Endothelial cell of umbilical vein (primary cell): Measurements from ENCODE around the gene KCND1. TPM values are rescaled to one million over a fixed set of nuclear protein-coding genes. Genes with fewer than 3 reads are reported as not detected.

Experiments
- BruUV-seq: library from RNA; stranded (reverse); fragments of 400-500 nt; replicated peaks from 2 replicates; lab custom pipeline; 2021; lab: Mats Ljungman, UMichigan
- CTCF ChIA-PET: fragments of 300-600, 350-600 bp; sonication (Branson Sonifier 250); formaldehyde crosslinking; loops from one replicate; lab custom pipeline; 2021; ENCODE audit warnings: antibody characterized with exemption, inconsistent platforms; lab: Charles Lee
- POLR2A ChIA-PET: fragments of 300-600, 350-600 bp; sonication (Branson Sonifier 250); formaldehyde crosslinking; loops from one replicate; lab custom pipeline; 2021; ENCODE audit warnings: antibody characterized with exemption, inconsistent platforms; lab: Charles Lee
- DNase-seq: peaks from one replicate; pipeline ENCODE4 v3.0.0-alpha.2; 2011; ENCODE audit warnings: low read depth, low spot score
- FAIRE-seq: peaks from 2 replicates; lab custom pipeline; 2011; peaks lifted over from hg19 to GRCh38; lab: Jason Lieb, UNC
- H2AFZ ChIP-seq: 2 replicates; pipeline ENCODE4 v1.6.0; 2012; ENCODE audit warnings: low read depth, low read length, control low read depth, inconsistent platforms
- H3K27ac ChIP-seq: 2 replicates; pipeline ENCODE4 v1.5.1; 2011; ENCODE audit warnings: low read depth, mild to moderate bottlenecking, control low read depth, low read length, moderate library complexity; ENCODE audit not compliant: insufficient read depth
- H3K27me3 ChIP-seq, 2 experiments: 2 replicates each; pipeline versions ENCODE4 v1.6.0 to v1.6.1; 2011; ENCODE audit warnings: low read length in 2 of 2, mixed read lengths in 1 of 2; ENCODE audit not compliant: control insufficient read depth in 2 of 2, insufficient read depth in 2 of 2
- H3K36me3 ChIP-seq, 2 experiments: 2 replicates in 1 of 2; 3 replicates in 1 of 2; pipeline ENCODE4 v1.5.1; 2011; ENCODE audit warnings: low read length in 2 of 2, mild to moderate bottlenecking in 1 of 2, moderate library complexity in 1 of 2; ENCODE audit not compliant: control insufficient read depth in 2 of 2, insufficient read depth in 2 of 2; ENCODE audit errors: extremely low read depth in 1 of 2
- H3K4me1 ChIP-seq: 3 replicates; pipeline ENCODE4 v1.5.1; 2011; ENCODE audit warnings: mild to moderate bottlenecking, low read length; ENCODE audit not compliant: control insufficient read depth, insufficient read depth; ENCODE audit errors: extremely low read depth
- H3K4me2 ChIP-seq: 2 replicates; pipeline ENCODE4 v1.6.1; 2011; ENCODE audit warnings: low read length, control low read depth, mixed read lengths; ENCODE audit not compliant: insufficient read depth
- H3K4me3 ChIP-seq, 3 experiments: fragments of 200-600 bp in 1 of 3; sonication (generic), shearing (Covaris generic) in 1 of 3; replicated peaks in 1 of 3; 2 replicates each; pipeline ENCODE4 v1.5.1; 2011 to 2016; ENCODE audit warnings: control low read depth in 3 of 3, low read length in 3 of 3, mild to moderate bottlenecking in 2 of 3, inconsistent platforms in 1 of 3, low read depth in 1 of 3, moderate library complexity in 1 of 3; ENCODE audit not compliant: insufficient read depth in 1 of 3
- H3K79me2 ChIP-seq: 2 replicates; pipeline ENCODE4 v1.6.0; 2012; ENCODE audit warnings: low read length, inconsistent platforms; ENCODE audit not compliant: control insufficient read depth, insufficient read depth
- H3K9ac ChIP-seq: replicated peaks from 2 replicates; pipeline ENCODE3; 2011; ENCODE audit warnings: low read length, control low read depth; ENCODE audit not compliant: insufficient read depth; ENCODE audit errors: extremely low read depth
- H3K9me1 ChIP-seq: replicated peaks from 3 replicates; pipeline ENCODE4 v1.6.0; 2011; ENCODE audit warnings: mild to moderate bottlenecking, low read length; ENCODE audit not compliant: control insufficient read depth, insufficient read depth; ENCODE audit errors: extremely low read depth
- H3K9me3 ChIP-seq: replicated peaks from 2 replicates; pipeline ENCODE4 v1.5.1; 2012; ENCODE audit warnings: low read length, inconsistent platforms; ENCODE audit not compliant: control insufficient read depth, insufficient read depth
- H4K20me1 ChIP-seq: replicated peaks from 2 replicates; pipeline ENCODE3; 2011; ENCODE audit warnings: mild to moderate bottlenecking, low read length; ENCODE audit not compliant: control insufficient read depth, insufficient read depth; ENCODE audit errors: extremely low read depth
- EZH2 ChIP-seq: IDR thresholded peaks from 2 replicates; pipeline ENCODE4 v1.6.1; 2012; ENCODE audit warnings: borderline replicate concordance, low read depth, mild to moderate bottlenecking, moderate library complexity, low read length, inconsistent platforms; ENCODE audit not compliant: severe bottlenecking
- FOS ChIP-seq: IDR thresholded peaks from 2 replicates; pipeline ENCODE4 v1.6.1; 2011; ENCODE audit warnings: mild to moderate bottlenecking, low read length, moderate library complexity, borderline replicate concordance; ENCODE audit not compliant: insufficient read depth
- GATA2 ChIP-seq: IDR thresholded peaks from 2 replicates; pipeline ENCODE4 v1.7.0; 2011; ENCODE audit warnings: low read depth, mild to moderate bottlenecking, moderate library complexity, mixed read lengths, low read length; ENCODE audit not compliant: insufficient read length, insufficient read depth
- JUN ChIP-seq: IDR thresholded peaks from 2 replicates; pipeline ENCODE4 v1.6.1; 2011; ENCODE audit warnings: borderline replicate concordance, low read depth; ENCODE audit not compliant: insufficient read length, insufficient read depth
- MYC ChIP-seq: IDR thresholded peaks from one replicate; pipeline ENCODE4 v1.6.1; 2011; ENCODE audit warnings: mild to moderate bottlenecking, low read depth, low read length
- POLR2A ChIP-seq: IDR thresholded peaks from 2 replicates; pipeline ENCODE4 v1.6.1; 2012; ENCODE audit warnings: low read depth, mild to moderate bottlenecking, control low read depth, low read length
- POLR2AphosphoS5 ChIP-seq: IDR thresholded peaks from 2 replicates; pipeline ENCODE4 v1.6.1; 2012; ENCODE audit warnings: low read depth, mild to moderate bottlenecking, control low read depth, low read length, moderate library complexity; ENCODE audit not compliant: insufficient read depth
- dilution Hi-C: fragments of 300-500 bp; cut with MboI; formaldehyde crosslinking; loops from one replicate; pipeline ENCODE4 v1.15.0; 2019; ENCODE audit warnings: low sequenced_read_pairs; ENCODE audit not compliant: extremely low pct_ligation_motif_present
- intact Hi-C: fragments of 100-400 bp; cut with micrococcal nuclease; formaldehyde crosslinking; loops from one replicate; pipeline ENCODE4 v1.10.0; 2022
- polyA plus RNA-seq, 4 experiments: library from polyadenylated mRNA; depleted of rRNA in 3 of 4; stranded (reverse) in 3 of 4; unstranded in 1 of 4; fragments of >200 nt; gene quantifications; 2 replicates each; pipeline versions ENCODE4 v1.2.1 to v1.2.3, GENCODE V29; 2011 to 2012; ENCODE audit warnings: missing spikeins in 1 of 4
- total RNA-seq: library from RNA; stranded (reverse); gene quantifications from 2 replicates; pipeline ENCODE4 v1.2.3, GENCODE V29; 2021
- TF ChIP-seq, protein P1 (sequence below), 2 donors: IDR thresholded peaks; 1 replicate in 1 of 2; 2 replicates in 1 of 2; pipeline ENCODE4 v1.5.1; 2011; ENCODE audit warnings: low read length in 2 of 2, mild to moderate bottlenecking in 2 of 2, moderate library complexity in 2 of 2, control low read depth in 1 of 2, inconsistent platforms in 1 of 2, low read depth in 1 of 2; ENCODE audit not compliant: insufficient read depth in 1 of 2; ENCODE audit errors: extremely low read depth in 1 of 2
- TF ChIP-seq, protein P2 (sequence below): IDR thresholded peaks from 2 replicates; pipeline ENCODE4 v1.6.1; 2011; ENCODE audit not compliant: insufficient read depth, insufficient read length

Gene KCND1
- total and polyA plus RNA-seq, 2 donors (not counting 3 experiments of a cell fraction or from before 2014, with no cell fraction given), result 0.54 to 1.3 TPM

DNA sequence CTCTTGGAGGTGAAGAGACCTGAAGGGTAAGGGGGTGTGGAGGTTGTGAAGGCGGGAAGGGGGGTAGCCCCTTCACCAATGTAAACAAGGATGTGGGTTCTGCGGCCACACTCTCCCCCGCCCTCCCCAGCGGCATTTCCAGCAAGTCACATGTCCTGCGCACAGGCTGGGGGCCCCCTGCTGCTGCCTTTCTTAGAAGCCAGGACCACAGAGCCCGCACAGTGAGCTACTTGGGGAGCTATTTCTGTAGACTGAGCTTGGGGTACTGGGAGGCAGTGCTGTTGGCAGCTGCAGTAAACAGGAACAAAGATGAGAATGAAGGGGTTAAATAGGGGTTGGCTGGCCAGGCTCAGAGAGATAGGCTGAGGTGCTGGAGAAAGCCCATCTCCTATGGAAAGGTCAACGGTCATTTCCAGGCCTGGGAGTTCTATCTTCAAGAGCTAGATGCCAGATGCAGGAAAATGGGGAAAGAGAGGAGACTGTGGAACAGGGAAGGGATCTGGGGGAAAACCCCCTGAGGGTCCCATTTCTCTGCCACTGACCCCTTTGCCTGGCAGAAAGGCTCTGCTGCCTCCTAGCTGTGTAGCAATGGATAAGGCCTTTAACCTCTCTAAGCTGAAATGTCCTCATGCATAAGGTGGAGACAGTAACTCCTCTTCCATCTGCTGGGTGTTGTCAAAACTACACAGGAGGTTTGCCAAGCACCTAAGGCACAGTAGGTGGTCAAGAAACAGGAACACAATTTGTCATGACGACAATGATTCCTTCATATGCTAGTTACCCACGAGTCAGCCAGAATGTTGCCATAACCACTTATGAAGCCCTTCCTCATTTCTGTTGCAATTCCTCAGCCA lies 34.4 kb downstream of the KCND1 start:
- dilution Hi-C loops, result no loop called here
- ChIA-PET CTCF (no interaction called here), POLR2A (no interaction called here)
- no peak for DNase-seq
- H3K9me1 ChIP-seq, result no peaks in the 10 kb centered on the region
- H3K36me3 ChIP-seq, result peaks cover 3 to 21% of the 10 kb centered on the region in 2 experiments
- H3K4me1 ChIP-seq, result no peaks in the 10 kb centered on the region
- H3K9ac ChIP-seq, result no peak overlapping the region
- intact Hi-C loops, result no loop called here
- H3K79me2 ChIP-seq, result peaks cover 26% of the 10 kb centered on the region
- H3K4me3 ChIP-seq, result no peak overlapping the region
- no peak overlapping the region for H3K27ac ChIP-seq
- H3K9me3 ChIP-seq, result no peaks in the 10 kb centered on the region
- H2AFZ ChIP-seq, result no peak overlapping the region
- H3K4me2 ChIP-seq, result no peak overlapping the region
- TF ChIP-seq, protein P1, sequence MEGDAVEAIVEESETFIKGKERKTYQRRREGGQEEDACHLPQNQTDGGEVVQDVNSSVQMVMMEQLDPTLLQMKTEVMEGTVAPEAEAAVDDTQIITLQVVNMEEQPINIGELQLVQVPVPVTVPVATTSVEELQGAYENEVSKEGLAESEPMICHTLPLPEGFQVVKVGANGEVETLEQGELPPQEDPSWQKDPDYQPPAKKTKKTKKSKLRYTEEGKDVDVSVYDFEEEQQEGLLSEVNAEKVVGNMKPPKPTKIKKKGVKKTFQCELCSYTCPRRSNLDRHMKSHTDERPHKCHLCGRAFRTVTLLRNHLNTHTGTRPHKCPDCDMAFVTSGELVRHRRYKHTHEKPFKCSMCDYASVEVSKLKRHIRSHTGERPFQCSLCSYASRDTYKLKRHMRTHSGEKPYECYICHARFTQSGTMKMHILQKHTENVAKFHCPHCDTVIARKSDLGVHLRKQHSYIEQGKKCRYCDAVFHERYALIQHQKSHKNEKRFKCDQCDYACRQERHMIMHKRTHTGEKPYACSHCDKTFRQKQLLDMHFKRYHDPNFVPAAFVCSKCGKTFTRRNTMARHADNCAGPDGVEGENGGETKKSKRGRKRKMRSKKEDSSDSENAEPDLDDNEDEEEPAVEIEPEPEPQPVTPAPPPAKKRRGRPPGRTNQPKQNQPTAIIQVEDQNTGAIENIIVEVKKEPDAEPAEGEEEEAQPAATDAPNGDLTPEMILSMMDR (IDR thresholded peaks at IDR 0.05; ENCODE audit: extremely low read depth in 1 of 2, insufficient read depth in 1 of 2, low read depth in 1 of 2, low read length in 2 of 2), result no peak
- no peak for TF ChIP-seq POLR2A
- TF ChIP-seq JUN, result no peak
- no peak for TF ChIP-seq FOS
- no peak for TF ChIP-seq MYC
- no peak for TF ChIP-seq POLR2AphosphoS5
- TF ChIP-seq GATA2, result no peak
- TF ChIP-seq, protein P2, sequence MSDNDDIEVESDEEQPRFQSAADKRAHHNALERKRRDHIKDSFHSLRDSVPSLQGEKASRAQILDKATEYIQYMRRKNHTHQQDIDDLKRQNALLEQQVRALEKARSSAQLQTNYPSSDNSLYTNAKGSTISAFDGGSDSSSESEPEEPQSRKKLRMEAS, result no peak
- no peak for TF ChIP-seq EZH2
- no TSS peak for BruUV-seq
- H4K20me1 ChIP-seq, result no peaks in the 10 kb centered on the region
- H3K27me3 ChIP-seq, result no peaks in the 10 kb centered on the region
- FAIRE-seq, result no peak
